ENCODE data around the gene ZNF474.

- TF ChIP-seq, protein P1, sequence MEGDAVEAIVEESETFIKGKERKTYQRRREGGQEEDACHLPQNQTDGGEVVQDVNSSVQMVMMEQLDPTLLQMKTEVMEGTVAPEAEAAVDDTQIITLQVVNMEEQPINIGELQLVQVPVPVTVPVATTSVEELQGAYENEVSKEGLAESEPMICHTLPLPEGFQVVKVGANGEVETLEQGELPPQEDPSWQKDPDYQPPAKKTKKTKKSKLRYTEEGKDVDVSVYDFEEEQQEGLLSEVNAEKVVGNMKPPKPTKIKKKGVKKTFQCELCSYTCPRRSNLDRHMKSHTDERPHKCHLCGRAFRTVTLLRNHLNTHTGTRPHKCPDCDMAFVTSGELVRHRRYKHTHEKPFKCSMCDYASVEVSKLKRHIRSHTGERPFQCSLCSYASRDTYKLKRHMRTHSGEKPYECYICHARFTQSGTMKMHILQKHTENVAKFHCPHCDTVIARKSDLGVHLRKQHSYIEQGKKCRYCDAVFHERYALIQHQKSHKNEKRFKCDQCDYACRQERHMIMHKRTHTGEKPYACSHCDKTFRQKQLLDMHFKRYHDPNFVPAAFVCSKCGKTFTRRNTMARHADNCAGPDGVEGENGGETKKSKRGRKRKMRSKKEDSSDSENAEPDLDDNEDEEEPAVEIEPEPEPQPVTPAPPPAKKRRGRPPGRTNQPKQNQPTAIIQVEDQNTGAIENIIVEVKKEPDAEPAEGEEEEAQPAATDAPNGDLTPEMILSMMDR (IDR thresholded peaks at IDR 0.05; ENCODE audit: insufficient read depth, low read length, poor library complexity, severe bottlenecking), result peak; percentile 19
- no peak for TF ChIP-seq EZH2phosphoT487 (conservative IDR thresholded peaks at IDR 0.05; ENCODE audit: low read length)
Measured at GRCh38 chr5:122156724-122157325, 27.5 kb downstream of the ZNF474 start.
